Stimulated activated CD8-positive, alpha-beta memory T cell treated with anti-CD3 and anti-CD28 coated beads, Interleukin-15, amount 100 ng/mL, for 48 hours (primary cell): ENCODE data around the gene GOLGA2.
A peak's percentile ranks its signal among the peaks of the same experiment; 100 is the strongest.

Source experiments
- DNase-seq, 2 donors: peaks; one replicate each; pipeline ENCODE4 v3.0.0-alpha.2; 2020; ENCODE audit warnings: low read depth in 2 of 2

GOLGA2 gene, protein sequence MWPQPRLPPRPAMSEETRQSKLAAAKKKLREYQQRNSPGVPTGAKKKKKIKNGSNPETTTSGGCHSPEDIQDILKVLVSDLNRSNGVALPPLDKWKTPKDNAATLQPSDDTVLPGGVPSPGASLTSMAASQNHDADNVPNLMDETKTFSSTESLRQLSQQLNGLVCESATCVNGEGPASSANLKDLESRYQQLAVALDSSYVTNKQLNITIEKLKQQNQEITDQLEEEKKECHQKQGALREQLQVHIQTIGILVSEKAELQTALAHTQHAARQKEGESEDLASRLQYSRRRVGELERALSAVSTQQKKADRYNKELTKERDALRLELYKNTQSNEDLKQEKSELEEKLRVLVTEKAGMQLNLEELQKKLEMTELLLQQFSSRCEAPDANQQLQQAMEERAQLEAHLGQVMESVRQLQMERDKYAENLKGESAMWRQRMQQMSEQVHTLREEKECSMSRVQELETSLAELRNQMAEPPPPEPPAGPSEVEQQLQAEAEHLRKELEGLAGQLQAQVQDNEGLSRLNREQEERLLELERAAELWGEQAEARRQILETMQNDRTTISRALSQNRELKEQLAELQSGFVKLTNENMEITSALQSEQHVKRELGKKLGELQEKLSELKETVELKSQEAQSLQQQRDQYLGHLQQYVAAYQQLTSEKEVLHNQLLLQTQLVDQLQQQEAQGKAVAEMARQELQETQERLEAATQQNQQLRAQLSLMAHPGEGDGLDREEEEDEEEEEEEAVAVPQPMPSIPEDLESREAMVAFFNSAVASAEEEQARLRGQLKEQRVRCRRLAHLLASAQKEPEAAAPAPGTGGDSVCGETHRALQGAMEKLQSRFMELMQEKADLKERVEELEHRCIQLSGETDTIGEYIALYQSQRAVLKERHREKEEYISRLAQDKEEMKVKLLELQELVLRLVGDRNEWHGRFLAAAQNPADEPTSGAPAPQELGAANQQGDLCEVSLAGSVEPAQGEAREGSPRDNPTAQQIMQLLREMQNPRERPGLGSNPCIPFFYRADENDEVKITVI

DNA sequence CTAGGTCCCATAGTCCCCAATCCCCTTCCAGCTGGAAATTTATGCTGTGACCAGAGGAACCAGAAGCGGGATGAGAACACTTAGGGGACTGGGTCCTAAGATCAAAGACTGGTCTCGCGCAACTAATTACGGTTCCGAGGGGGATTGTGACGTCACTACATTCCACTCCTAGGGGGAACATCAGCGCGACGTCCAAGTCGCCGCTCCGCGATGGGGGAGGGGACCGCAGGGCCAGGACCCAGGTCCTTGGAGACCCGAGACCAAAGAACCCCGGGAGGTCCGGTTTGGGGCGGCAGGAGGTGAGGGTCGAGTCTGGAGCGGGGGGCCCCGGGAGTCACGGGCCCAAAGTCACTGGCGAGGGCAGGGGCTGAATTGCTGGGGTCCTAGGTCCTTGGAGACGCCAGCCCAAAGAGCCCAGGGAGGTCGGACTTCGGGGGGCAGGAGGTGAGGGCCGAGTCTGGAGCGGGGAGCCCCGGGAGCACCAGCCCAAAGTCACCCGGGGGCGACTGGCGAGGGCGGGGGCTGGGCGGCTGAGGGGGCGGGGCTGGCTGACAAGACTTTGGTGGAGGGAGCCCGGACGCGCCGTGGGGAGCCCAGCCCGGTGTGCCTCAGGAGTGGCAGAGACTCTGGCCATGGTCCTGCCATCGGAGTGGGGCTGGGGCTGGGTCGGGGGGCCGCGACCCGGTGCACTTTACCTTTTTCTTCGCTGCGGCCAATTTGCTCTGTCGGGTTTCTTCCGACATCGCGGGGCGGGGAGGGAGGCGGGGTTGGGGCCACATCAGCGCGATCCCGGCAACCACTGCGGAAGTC, at the start of gene GOLGA2:
Gene GOLGA2 (minus strand): TSS at position 810 of the 810 bp plus-strand sequence. CDS start 31 bp downstream, at position 779.
- DNase-seq: no peak

DNA sequence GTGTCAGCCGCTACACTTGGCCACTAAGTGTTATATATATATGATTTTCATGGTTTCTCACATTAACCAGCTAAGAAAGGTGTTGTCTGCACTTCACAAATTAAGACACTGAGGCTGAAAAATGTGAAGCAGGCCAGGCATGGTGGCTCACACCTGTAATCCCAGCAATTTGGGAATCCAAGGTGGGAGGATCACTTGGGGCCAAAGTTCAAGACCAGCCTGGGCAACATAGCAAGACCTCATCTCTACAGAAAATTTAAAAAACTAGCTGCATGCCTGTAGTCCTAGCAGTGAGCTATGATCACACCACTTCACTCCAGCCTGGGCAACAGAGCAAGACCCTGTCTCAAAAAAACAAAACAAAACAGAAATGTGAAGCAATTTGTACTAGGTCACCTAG, 48.6 kb upstream of the GOLGA2 start:
- DNase-seq: no peak

DNA sequence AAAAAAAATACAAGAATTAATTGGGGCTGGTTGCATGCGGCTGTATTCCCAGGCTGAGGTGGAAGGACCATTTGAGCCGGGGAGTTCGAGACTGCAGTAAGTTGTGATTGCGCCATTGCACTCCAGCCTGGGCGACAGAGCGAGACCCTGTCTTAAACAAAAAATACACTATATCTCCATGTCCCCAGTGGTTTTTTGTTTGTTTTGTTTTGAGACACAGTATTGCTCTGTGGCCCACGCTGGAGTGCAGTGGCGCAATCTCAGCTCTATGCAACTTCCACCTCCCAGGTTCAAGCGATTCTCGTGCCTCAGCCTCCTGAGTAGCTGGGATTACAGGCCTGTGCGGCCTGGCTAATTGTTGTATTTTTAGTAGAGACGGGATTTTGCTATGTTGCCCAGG, 48.0 kb upstream of the GOLGA2 start:
- no peak for DNase-seq

DNA sequence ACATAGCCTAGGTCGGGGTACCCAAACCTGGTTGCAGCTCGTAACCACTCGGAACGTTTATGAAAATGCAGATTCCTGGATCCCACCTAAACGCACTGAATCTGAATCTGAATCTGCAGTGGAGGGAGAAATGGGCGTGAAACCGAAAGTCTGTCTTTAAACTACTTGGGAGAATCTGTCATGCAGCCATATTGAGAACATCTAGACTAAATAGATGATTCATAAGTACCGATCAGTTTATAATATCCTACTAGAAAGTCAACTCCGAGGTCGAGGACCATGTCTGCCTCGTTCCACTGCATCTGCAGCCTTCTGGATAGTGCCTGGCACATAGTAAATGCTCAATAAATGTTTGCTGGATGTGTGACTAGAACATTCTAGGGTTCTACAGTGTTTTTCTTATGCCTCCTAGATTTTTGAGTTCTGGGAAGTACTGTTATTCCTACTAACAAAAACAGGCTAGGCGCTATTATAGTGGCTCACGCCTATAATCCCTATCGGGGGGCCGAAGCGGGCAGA, 47.5 kb upstream of the GOLGA2 start:
- no peak for DNase-seq

DNA sequence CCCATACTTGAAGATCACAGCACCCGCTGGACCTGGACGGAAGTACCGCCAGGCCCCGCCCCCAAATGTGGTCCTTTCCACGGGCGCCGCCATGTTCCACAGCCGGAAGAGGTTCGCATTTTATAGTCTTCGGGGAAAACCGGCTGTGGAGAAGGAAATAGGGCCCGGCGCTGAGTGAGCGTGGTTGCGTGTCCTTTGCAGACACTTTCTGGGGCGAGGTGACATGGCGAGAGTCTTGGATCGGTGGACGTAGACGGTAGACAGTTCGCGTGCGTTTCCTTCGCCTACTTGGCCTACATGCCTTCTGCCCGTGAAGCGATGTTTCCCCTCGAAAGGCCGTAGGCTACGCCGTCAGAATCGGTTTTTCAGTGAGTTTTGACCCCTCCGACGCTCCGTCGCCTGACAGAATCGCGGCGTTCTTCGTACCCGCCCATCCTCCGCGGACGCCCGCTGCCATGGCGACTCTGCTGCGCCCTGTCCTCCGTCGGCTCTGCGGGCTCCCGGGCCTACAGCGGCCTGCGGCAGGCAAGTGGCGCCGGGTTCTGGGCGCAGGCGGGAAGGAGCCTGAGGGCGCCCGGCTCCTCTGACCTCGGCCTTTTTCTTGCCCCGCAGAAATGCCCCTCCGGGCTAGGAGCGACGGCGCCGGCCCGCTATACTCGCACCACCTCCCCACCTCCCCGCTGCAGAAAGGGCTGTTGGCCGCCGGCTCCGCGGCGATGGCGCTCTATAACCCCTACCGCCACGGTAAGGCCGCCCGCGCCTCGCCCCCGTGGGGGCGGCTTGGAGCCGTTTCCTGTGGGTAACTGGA, 46.8 kb upstream of the GOLGA2 start, which contains the start of the genes COQ4 and TRUB2:
Gene COQ4 (plus strand): TSS at position 436 of the 808 bp plus-strand sequence. CDS start 20 bp downstream, at position 456.
Gene TRUB2 (minus strand): TSS at position 44 of the 808 bp plus-strand sequence. CDS start 39 bp downstream, at position 5.
- DNase-seq: peak; percentile 86 to 88

DNA sequence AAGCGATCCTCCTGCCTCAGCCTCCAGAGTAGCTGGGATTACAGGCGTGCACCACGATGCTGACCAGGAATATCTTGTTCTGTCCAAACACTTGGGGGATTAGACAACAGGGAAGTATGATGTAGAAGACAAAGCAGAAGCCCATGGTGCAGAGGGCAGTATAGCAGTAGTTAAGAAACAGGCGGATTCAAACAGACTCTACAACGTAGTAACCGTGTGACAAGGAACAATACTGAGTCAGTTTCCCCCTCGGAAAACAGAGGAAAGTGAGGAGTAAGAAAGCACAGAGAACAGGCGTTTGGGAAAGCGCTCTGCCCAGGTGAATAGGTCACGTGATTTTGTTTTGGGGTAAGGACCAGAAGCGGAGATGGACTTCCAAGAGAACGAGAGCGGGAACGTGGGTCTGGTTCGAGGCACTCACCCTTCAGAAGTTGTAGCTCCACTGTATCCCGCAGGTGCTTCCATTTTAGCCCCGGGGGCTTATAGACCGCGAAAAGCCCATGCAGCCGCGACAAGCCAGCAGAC, 46.1 kb upstream of the GOLGA2 start:
- no peak for DNase-seq

DNA sequence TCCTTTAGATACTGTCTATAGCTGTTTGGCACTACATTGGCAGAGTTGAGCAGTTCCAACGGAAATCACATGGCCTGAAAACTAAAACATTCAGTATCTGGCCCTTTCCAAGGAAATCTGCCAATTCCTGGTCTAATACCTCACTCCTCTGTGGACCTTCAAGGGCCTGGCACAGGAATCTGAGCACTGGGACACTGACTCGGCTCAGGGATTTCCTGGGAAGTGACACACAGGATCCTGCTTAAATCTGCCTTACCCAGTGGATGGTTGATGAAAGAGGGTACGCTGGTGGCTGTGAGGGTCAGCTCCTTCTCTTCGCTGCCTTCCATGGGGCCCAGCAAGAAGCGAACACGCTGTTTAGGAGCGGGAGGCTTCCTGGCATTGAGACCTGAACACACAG, 45.5 kb upstream of the GOLGA2 start:
- DNase-seq: no peak

DNA sequence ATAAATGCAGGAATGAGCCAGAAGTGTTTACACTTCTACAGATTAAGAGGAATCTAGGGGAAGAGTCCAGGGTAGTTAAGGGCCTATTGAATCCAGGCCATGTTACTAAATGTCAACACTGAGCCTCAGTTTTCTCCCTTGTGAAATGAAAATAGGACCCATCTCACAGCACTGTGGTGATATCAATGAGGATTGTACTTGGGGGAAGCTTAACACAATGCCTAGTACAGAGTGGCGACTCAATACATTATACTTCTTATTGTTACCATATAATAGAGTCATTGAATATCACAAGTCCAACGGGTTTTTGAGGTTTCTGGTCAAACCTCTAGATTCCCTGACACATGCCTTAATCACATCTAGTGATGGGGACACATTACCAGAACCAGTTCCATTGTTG, 41.8 kb upstream of the GOLGA2 start:
- DNase-seq: no peak

DNA sequence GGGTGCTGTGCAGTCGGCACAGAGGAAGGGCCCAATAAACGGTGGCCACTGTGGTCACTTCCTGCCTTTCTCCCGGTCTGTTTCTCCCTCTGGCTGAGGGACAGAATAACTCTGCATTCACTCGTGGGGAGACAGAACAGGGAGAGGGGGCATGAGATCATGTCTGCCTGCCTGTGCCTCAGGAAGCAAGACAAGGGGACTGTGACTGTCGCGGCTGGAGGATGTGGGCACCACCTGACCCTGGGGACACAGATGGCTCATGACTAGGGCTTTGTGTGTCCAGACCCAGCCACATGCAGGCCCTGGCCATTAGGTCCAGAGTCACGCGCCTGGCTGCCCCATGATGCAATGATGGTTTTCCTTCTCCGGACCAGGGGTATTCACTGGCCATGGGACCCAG, 40.6 kb upstream of the GOLGA2 start:
- no peak for DNase-seq

DNA sequence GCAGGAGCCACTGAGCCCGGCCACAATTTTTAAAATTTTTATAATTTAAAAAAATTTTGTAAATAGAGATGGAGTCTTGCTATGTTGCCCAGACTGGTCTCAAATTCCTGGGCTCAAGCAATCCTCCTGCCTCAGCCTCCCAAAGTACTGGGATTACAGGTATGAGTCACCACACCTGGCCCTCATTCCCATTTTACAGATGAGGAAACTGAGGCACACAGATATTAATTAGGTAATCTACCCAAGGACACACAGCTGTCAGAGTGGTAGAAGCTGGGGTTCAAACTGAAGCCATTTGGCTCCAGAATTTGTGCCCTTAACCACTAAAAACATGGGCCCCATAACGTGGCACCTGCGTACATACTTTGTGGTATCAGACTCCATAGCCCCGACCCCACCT, 38.9 kb upstream of the GOLGA2 start:
- DNase-seq: no peak

DNA sequence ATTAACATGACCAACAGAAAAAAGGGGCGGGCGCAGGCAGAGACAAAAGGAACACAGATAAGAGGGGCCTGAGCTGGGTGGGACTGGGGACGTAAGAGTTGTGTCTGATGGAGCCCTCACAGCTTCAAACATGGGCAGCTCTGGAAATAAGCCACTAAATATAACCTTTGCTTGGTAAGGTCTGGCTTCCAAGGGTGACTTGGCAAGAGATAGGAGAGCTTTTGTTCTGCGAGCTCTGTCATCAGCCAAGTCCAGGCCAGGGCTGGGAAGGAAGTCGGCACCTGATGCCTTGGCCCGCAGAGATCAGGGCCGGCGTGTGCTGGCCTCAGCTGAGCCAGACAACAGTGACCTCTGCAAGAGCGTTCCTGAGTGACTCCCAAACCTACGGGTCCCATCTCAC, 34.7 kb upstream of the GOLGA2 start:
- no peak for DNase-seq

DNA sequence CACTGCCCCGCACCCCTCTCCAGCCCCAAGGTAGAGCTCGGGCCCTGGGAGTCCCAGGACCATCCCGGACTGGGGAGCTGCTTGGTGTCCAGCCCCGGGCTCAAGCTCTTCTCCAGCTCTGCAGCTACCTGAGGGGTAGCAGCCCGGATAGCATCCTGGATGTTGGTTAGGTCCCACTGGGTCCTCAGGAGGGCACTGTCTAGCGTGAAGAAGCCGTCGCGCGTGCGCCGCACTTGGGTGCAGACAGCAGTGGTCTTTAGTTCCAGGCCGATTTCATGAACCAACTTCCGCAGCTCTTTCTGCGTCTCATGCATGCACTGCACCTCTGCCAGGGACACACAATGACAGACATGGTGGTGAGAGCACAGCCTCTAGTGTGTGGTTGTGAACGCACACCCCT, 33.7 kb upstream of the GOLGA2 start:
- no peak for DNase-seq

DNA sequence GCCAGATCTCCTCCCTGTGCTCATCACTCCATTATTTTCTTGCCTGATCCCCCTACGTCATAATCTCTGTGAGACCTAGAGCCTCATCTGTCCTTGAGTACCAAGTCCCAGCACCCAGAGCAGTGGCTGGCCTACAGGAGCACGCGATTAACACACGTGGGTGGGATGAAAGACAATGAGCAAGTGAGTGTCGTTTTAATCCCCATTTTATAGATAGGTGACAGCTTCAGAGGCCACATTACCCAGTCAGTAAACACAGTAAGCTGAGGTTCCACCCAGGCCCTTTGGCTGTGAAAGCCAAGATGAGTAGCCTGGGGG, 29.1 kb upstream of the GOLGA2 start:
- no peak for DNase-seq

DNA sequence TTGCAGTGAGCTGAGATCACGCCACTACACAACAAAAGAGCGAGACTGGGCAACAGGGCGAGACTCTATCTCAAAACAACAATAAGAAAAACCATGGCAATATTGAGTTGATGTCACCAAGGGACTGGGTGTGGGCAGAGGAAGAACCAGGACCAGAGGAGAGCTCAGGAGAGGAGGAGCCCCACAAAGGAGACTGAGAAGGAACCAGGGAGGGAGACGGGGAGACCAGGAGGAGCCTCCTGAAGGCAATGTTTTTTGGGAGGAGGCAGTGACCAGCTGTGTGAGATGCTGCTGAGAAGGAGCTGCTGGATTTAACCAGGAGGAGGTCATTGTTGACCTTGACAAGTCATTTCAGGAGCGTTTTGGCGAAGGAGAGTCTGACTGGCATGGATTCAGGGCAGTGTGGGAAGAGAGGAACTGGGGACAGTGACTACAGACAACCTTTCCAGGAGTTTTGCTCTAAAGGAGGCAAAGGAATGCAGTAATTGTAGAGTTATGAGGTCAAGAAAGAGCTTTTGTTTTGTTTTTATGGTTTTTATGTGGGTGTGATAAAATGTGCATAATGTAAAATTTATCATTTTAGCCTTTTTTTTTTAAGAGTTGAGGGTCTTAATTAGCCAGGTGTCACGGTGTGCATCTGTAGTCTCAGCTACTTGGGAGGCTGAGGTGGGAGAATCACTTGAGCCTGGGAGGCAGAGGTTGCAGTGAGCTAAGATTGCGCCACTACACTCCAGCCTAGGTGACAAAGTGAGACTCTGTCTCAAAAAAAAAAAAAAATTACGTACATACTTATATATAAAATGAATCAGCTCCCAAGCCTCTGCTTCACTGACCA, 28.5 kb upstream of the GOLGA2 start:
- no peak for DNase-seq

DNA sequence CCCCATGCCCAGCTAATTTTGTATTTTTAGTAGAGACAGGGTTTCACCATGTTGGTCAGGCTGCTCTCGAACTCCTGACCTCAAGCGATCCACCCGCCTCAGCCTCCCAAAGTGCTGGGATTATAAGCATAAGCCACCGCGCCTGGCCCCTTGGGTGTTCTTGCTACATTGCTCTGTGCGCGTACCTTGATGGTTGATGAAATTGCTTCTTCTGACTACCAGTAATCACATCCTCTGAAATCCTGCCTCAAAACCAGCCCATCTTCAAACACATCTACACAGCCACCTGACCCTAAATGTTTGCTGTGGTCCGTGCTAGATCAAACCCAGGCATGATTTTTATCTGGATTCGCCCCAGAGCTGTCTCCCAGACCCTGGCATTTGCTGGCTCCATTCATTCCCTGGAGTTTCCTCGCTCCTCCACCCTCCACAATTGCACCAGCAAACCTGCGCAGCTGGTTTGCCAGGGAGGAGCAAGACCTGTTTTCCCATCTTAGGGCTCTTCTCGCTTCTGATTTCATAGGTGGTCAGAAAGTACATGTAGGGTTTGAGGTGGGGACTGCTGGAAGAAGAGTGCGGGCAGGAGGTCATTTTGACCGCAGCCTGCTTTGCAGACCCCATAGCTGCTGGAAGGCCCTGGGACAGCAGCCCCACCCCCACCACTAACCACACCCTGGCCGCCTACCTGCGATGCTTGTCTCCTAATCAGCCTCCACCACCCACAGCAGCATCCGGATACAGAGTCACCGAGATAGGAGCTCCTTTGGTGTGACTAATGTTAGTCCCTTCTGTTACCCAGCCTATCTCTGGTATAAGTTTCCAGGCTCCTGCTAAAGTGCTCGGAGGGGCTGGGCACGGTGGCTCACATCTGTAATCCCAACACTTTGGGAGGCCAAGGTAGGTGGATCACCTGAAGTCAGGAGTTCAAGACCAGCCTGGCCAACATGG, 23.0 kb upstream of the GOLGA2 start:
- DNase-seq: no peak

DNA sequence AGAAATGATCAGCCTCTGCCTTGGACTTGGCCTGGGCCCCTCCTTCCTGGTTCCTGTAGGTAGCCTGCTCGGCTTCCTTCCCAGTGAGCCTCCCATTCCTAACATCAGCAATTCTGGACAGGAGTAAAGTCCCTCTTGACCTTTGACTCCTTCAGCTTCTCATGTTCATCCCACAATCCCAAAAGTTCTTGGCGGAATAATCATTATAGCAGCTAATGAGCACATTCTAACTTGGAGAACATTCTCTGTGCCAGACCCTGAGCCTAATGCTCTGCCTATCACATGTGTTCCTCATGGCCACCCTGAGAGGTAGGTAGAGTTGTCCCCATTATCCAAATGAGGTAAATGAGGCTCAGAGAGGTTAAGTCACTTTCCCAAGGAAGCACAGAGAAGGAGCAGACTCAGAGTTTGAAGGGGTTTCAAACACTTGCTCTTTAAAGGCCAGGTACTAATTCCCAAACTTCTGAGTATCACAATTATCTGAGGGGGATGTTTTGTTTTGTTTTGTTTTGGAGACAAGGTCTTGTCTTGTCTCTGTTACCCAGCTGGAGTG, 21.5 kb upstream of the GOLGA2 start:
- no peak for DNase-seq

DNA sequence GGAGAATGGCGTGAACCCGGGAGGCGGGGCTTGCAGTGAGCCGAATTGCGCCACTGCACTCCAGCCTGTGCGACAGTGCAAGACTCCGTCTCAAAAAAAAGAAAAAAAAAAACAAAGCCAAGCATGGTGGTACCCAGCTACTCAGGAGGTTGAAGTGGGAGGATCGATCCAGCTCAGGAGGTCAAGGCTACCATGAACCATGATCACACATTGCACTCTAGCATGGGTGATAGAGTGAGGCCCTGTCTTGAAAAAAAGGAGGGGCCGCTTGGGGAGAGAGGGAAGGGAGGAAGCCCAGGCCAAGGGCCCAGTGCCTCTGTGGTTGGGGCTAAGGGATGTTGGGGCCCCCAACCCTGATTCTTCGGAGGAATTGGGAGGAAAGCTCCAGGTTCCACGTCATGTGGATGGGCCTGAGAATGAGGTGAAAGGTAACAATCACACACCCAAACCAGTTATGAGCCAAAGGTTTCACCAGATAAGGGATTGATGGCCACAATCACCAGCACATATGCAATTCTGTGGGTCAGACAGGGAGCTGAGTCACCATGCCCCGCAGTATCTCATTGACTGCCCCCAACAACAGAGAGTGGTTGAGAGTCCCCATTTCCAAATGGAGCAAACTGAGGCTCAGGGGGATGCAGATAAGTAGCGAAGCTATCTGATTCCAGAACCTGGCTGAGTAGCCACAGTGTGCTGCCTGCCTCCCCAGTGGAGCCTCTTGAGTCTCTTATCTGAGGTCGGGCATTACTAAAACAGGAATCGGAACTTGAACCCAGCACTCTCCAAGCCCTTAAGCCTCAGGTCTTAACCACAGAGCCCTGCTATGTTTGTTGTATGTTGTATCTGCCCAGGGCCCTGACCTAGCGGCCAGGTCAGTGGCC, 20.8 kb upstream of the GOLGA2 start:
- no peak for DNase-seq
